Epidermal melanocyte (primary cell): Measurements from ENCODE around the gene CDH8.
"Not testable (repeated sequence)": the region's sequence is repeated elsewhere in the genome, so short reads cannot be mapped to it uniquely, and the experiment has no call there.

Source experiments
- DNase-seq: peaks from one replicate; pipeline ENCODE4 v3.0.0; 2011; ENCODE audit warnings: low spot score; ENCODE audit not compliant: insufficient read length

The CDH8 gene

DNA sequence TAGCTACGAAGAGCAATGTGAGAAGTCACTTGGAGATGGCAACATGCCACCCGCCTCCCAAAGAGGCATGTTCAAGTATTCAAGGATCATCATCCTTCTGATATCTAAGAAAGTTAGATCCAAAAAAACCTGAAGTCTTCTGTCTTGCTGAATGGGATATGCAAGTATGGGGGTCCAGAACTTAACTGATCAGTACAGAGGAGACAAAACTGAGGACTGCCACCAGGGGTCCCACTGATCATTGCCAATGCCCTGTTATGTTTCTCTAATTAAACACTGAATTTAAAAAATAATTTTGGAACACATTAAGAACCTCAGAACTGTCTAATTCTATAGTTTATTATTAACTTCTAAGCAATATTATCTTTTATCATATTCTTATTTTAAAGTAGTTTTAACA is 99.7 kb downstream of the CDH8 start:
- no peak for DNase-seq

DNA sequence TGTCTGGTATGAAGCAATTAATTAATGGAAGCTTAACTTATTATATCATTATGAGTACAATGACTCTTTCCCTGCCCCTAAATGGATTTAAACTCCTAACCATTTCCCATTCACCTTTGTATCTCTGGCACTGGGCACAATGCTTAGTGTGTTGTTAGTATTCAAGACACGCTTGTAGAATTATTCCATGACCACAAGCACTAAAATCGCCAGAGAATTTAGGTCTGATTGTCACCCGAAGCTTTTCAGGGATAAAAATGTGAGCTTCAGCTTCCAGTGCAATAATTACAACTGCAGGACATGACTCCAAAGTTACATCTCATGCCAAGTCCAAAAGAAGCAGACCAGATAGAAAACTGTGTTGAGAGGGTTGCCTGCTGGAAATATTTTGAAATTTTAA is 101.6 kb downstream of the CDH8 start:
- no peak for DNase-seq

DNA sequence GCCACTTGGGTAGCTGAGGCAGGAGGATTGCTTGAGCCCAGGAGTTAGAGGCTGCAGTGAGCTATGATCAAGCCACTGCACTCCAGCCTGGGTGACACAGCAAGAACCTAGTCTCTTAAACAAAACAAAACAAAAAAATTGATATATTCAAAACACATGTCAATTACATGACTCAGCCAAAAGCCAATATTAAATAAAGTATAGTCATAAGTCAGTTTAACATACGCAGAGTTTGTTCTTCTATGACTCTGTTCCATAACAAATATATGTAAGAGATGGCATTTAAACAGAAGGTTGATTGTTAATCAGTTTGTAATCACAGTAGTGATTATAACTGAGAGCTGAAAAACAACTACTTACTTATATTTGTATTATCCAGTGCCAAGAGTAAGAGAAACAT is 106.5 kb downstream of the CDH8 start:
- no peak for DNase-seq

DNA sequence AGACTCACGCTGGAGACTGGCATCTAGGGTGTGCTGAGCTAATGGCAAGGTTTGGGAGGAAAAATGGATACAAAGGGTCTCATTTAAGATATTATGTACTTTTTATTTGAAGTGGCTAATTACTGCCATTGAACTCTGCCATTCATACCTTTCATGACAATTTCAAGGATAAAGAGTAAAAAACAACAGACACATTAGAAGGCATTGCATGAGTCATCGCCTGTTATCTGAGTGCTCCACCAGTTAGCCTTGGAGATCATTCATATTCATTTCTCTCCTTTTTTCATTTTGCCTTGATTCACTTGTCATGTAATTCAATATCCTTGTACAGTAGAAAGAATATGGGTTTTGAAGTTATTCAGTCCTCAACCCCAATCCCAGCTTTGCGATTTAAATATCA is 109.5 kb downstream of the CDH8 start:
- no peak for DNase-seq

- no peak for DNase-seq
Measured at GRCh38 chr16:61923629-61924028, 112.6 kb downstream of the CDH8 start.

GRCh38 chr16:61921373-61921772 is 114.9 kb downstream of the CDH8 start:
- no peak for DNase-seq

DNA sequence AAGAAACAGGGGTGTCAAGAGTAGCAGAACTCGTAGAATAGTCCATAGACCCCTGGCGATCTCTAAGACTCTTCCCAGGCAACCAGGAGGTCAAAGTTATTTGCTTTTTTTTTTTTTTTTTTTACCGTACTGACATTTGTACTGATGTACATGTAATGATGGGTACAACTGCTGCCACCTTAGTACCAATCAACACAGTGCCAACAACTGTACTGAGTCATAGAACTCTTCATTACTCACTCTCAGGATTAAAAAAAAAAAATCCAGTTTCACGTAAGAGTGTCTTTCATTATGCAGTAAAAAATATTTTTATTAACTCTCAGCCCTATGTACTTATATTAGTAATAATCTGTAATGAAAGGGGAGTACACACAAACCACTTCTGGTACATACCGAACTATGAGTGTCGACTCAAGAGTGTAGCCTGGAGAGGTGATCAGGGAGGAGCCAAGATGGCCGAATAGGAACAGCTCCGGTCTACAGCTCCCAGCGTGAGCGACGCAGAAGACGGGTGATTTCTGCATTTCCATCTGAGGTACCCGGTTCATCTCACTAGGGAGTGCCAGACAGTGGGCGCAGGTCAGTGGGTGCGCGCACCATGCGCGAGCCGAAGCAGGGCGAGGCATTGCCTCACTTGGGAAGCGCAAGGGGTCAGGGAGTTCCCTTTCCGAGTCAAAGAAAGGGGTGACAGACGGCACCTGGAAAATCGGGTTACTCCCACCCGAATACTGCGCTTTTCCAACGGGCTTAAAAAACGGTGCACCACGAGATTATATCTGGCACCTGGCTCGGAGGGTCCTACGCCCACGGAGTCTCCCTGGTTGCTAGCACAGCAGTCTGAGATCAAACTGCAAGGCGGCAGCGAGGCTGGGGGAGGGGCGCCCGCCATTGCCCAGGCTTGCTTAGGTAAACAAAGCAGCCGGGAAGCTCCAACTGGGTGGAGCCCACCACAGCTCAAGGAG is 118.1 kb downstream of the CDH8 start:
- not testable (repeated sequence) for DNase-seq

DNA sequence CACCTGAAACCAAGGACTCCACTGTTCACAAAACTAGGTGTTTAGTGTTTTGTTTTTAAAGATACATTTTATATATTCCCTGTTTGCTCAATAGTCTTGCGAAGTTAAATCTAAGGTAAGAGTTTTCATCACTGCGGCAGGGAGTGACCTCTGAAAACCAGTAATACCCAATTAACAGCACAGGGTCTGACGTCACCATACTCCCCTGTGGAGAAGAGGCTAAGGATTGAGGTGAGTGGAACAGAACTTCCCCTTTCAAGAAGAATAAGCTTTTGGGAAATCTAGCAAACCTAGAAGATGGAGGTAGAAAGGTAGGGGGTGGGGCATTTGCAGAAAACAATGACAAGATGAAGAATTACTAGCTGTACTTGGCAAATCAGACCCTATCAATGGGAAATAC is 120.7 kb downstream of the CDH8 start:
- DNase-seq = no peak

- DNase-seq = no peak
Measured at GRCh38 chr16:61909074-61909473, 127.2 kb downstream of the CDH8 start.

DNA sequence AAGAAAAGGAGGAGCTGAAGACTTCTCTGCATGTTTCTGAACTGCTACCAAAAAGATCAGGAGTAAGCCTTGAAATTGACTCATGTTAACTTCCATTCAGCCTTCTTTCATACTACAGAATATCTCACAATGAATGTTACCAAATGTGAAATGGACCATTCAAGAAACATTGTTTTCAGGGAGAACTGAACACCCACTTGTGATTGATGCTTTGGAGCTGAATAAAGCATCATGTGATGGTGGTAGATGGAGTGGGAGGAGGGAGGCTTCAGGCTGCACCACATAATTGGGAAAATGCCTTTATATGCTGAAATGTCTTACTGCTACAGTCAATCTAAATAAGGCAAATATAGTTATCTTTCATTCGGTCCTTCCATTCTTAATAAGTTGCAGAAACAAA is 127.8 kb downstream of the CDH8 start:
- no peak for DNase-seq

GRCh38 chr16:61901689-61902088 is 134.5 kb downstream of the CDH8 start:
- no peak for DNase-seq

DNA sequence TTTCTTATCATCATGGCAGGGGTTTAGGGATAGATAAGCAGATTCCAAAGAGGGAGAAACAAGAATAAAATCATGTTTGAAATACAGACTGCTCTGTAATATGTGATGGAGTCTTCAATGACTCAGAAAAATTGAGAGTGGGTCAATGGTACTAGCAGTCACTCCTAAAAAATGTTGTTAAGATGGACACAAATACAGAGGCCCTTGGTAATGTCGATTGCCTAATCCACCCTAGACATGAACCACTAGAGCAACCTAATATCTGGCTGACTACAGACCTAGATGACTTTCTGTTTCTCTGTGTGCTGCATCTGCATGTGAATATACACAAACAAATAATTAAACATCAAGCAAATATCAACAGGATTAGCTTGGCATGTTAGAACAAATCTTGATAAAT is 135.8 kb downstream of the CDH8 start:
- DNase-seq = no peak

- DNase-seq = no peak
Measured at GRCh38 chr16:61897657-61898056, 138.6 kb downstream of the CDH8 start.

- DNase-seq = no peak
Measured at GRCh38 chr16:61892531-61892930, 143.7 kb downstream of the CDH8 start.

GRCh38 chr16:61891460-61891859 is 144.8 kb downstream of the CDH8 start:
- DNase-seq = no peak

GRCh38 chr16:61890386-61890785 is 145.9 kb downstream of the CDH8 start:
- DNase-seq = no peak

GRCh38 chr16:61887903-61888302 is 148.3 kb downstream of the CDH8 start:
- DNase-seq = no peak

- DNase-seq = no peak
Measured at GRCh38 chr16:61885343-61885742, 150.9 kb downstream of the CDH8 start.

GRCh38 chr16:61879306-61879705 is 156.9 kb downstream of the CDH8 start:
- DNase-seq = no peak

- DNase-seq = no peak
Measured at GRCh38 chr16:61877436-61877835, 158.8 kb downstream of the CDH8 start.

DNA sequence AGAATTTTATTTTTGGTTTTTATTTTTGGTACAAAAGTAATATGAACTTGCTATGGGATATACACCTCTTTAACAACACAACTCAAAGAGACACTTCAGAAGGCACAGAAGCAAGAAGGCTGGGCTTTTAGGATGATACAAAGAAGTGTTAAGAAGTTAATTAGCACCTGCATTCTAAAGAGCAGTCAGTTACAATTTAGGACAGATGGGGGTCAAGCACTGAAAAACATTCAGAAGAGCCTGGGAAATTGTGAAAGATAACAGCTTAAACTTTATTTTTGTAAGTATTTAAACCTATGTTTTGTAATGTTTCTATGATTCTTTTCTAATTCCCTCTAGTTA is 163.5 kb downstream of the CDH8 start:
- DNase-seq = no peak

- no peak for DNase-seq
Measured at GRCh38 chr16:61871837-61872777, 164.1 kb downstream of the CDH8 start.
